ENCODE results near the gene SORT1. TPM values are rescaled to one million over a fixed set of nuclear protein-coding genes. Genes with fewer than 3 reads are reported as not detected.
A peak's percentile ranks its signal among the peaks of the same experiment; 100 is the strongest.

The SORT1 gene
- total and polyA plus RNA-seq, 4 donors, result 39.0 to 135 (median 57.4) TPM

GRCh38 chr1:109275706-109276345, 121.9 kb downstream of the SORT1 start:
- DNase-seq (peak in 1 of 3 donors; percentile 26), ATAC-seq (ENCODE audit: insufficient read depth, low FRiP score) (no peak)
- H3K27ac ChIP-seq (ENCODE audit: low read depth in 1 of 2, low read length in 1 of 2), result peak overlapping the region in 1 of 2 donors; percentile 57
- 62 to 75% methylated on average over 9 of the region's 9 CpGs for WGBS, 2 donors
- peaks cover 0 to 49% (median 7%) of the 10 kb centered on the region in 5 donors for H3K4me1 ChIP-seq (ENCODE audit: control insufficient read depth in 5 of 5, insufficient read depth in 5 of 5, low read length in 5 of 5)
- no peak for TF ChIP-seq CTCF (IDR thresholded peaks at IDR 0.05; ENCODE audit: control extremely low read depth, extremely low read depth)
- H3K4me3 ChIP-seq, result no peak overlapping the region
- no peaks in the 10 kb centered on the region for H3K27me3 ChIP-seq (ENCODE audit: control insufficient read depth in 3 of 3, insufficient read depth in 3 of 3, low read length in 2 of 3)
- H3K36me3 ChIP-seq (ENCODE audit: control insufficient read depth in 4 of 4, insufficient read depth in 4 of 4, low read length in 4 of 4), result peaks cover 0 to 11% (median 5%) of the 10 kb centered on the region in 4 donors
- no peaks in the 10 kb centered on the region for H3K9me3 ChIP-seq (ENCODE audit: control insufficient read depth in 4 of 4, insufficient read depth in 3 of 4, low read length in 3 of 4)
- no peak overlapping the region for H3K9ac ChIP-seq (ENCODE audit: insufficient read depth in 1 of 2, low read length in 2 of 2)

- Histone ChIP-seq H3K27me3 (ENCODE audit: control insufficient read depth in 3 of 3, insufficient read depth in 3 of 3, low read length in 2 of 3) (no peaks in the 10 kb centered on the region), H3K9ac (ENCODE audit: insufficient read depth in 1 of 2, low read length in 2 of 2) (peak overlapping the region in 1 of 2 donors; percentile 32), H3K27ac (ENCODE audit: low read depth in 1 of 2, low read length in 1 of 2) (peak overlapping the region in 1 of 2 donors; percentile 62), H3K36me3 (ENCODE audit: control insufficient read depth in 4 of 4, insufficient read depth in 4 of 4, low read length in 4 of 4) (peaks cover 0 to 5% (median 5%) of the 10 kb centered on the region in 4 donors), H3K4me3 (peak overlapping the region; percentile 4), H3K4me1 (ENCODE audit: control insufficient read depth in 5 of 5, insufficient read depth in 5 of 5, low read length in 5 of 5) (peaks cover 0 to 49% (median 5%) of the 10 kb centered on the region in 5 donors), H3K9me3 (ENCODE audit: control insufficient read depth in 4 of 4, insufficient read depth in 3 of 4, low read length in 3 of 4) (no peaks in the 10 kb centered on the region)
- no peak for TF ChIP-seq CTCF (IDR thresholded peaks at IDR 0.05; ENCODE audit: control extremely low read depth, extremely low read depth)
- peak; percentile 78 for ATAC-seq (ENCODE audit: insufficient read depth, low FRiP score)
- 43 to 64% methylated on average over 23 to 24 of the region's 24 CpGs for WGBS, 2 donors
- peak; percentile 55 to 78 (median 75) for DNase-seq
Measured at GRCh38 chr1:109274533-109275476, 122.9 kb downstream of the SORT1 start.

- Histone ChIP-seq H3K27ac (ENCODE audit: low read depth in 1 of 2, low read length in 1 of 2) (peak overlapping the region in 1 of 2 donors; percentile 78), H3K4me1 (ENCODE audit: control insufficient read depth in 5 of 5, insufficient read depth in 5 of 5, low read length in 5 of 5) (peaks cover 0 to 49% (median 5%) of the 10 kb centered on the region in 5 donors), H3K27me3 (ENCODE audit: control insufficient read depth in 3 of 3, insufficient read depth in 3 of 3, low read length in 2 of 3) (no peaks in the 10 kb centered on the region), H3K4me3 (peak overlapping the region; percentile 2), H3K9me3 (ENCODE audit: control insufficient read depth in 4 of 4, insufficient read depth in 3 of 4, low read length in 3 of 4) (no peaks in the 10 kb centered on the region), H3K9ac (ENCODE audit: insufficient read depth in 1 of 2, low read length in 2 of 2) (peak overlapping the region in 1 of 2 donors; percentile 32), H3K36me3 (ENCODE audit: control insufficient read depth in 4 of 4, insufficient read depth in 4 of 4, low read length in 4 of 4) (peaks cover 0 to 4% (median 3%) of the 10 kb centered on the region in 4 donors)
- 58% methylated on average over 30 of the region's 30 CpGs for WGBS, 2 donors
- DNase-seq, result no peak
- no peak for ATAC-seq (ENCODE audit: insufficient read depth, low FRiP score)
- no peak for TF ChIP-seq CTCF (IDR thresholded peaks at IDR 0.05; ENCODE audit: control extremely low read depth, extremely low read depth)
Measured at GRCh38 chr1:109273570-109274288, 124.0 kb downstream of the SORT1 start.
